Measurements from ENCODE around the gene CPN2.

Gene CPN2

DNA sequence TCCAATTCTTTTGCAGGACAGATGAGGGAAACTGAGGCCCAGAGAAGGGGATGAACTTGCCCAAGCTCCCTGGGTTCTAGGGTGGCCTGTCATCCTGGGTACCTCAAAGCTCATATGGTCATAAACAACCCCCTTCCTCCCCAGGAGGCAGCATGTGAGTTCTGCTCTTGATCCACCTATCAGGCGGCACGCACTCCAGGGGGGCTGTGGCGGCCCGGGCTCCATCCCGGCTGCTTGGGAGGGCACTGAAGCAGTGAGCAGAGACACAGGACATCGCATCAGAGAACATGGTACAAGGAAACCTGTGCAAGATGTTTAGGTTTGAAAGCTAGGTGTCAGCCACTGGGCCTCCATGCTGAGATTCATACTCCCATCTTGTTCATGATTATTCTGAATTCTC lies 34.2 kb downstream of the CPN2 start:
- in situ Hi-C loops (cut with HindIII; ENCODE audit: low sequenced_read_pairs), result no loop called here

DNA sequence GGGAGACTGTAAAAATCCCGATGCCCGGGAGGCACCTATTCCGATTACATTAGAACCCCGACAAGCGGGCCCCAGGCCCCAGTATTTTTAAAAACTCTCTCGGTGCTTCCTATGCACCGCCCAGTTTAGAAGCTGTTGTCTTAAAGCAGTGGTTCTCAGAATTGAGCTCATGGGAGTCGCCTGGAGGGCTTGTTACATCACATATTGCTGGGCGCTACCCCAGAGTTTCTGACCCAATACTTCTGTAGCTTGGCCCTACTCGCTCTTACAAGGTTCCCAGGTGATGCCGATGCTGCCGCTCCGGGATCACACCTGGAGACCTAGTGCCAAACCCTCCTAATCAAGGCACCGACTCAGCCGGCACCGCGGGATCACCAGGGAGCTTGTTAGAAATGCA lies 35.2 kb downstream of the CPN2 start:
- in situ Hi-C loops (cut with HindIII; ENCODE audit: low sequenced_read_pairs), result no loop called here

GRCh38 chr3:194315088-194315964 lies 35.8 kb downstream of the CPN2 start:
- in situ Hi-C loops (cut with HindIII; ENCODE audit: low sequenced_read_pairs), result no loop called here

DNA sequence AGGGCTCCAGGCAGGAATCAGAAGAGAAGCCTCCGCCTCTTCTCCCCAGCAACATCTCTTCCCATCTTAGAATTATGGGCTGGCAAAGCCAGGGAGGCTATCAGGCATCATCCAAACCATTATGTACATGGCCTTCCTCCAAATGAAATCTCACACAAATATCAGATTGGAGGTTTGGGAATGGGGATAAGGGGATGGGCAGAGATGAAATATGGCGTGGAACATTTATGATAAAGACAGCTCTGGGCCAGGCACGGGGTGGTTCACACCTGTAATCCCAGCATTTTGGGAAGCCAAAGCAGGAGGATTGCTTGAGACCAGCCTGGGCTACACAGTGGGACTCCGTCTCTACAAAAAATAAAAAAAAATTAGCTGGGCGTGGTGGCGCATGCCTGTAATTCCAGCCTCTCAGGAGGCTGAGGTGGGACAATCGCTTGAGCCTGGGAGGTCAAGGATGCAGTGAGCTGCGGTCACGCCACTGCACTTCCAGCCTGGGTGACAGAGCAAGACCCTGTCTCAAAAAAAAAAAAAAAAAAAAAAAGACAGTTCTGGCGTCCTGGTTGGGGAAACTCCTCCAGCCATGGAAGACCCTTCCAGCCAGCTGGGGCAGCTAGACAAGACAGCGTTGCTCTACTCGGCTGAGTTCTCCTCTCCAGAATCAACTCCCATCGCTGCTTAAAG lies 36.6 kb downstream of the CPN2 start:
- in situ Hi-C loops (cut with HindIII; ENCODE audit: low sequenced_read_pairs), result no loop called here

- in situ Hi-C loops (cut with HindIII; ENCODE audit: low sequenced_read_pairs), result no loop called here
These were observed 37.4 kb downstream of the CPN2 start for GRCh38 chr3:194313560-194314387.

- in situ Hi-C loops (cut with HindIII; ENCODE audit: low sequenced_read_pairs), result no loop called here
These were observed 38.3 kb downstream of the CPN2 start for GRCh38 chr3:194312743-194313281.

DNA sequence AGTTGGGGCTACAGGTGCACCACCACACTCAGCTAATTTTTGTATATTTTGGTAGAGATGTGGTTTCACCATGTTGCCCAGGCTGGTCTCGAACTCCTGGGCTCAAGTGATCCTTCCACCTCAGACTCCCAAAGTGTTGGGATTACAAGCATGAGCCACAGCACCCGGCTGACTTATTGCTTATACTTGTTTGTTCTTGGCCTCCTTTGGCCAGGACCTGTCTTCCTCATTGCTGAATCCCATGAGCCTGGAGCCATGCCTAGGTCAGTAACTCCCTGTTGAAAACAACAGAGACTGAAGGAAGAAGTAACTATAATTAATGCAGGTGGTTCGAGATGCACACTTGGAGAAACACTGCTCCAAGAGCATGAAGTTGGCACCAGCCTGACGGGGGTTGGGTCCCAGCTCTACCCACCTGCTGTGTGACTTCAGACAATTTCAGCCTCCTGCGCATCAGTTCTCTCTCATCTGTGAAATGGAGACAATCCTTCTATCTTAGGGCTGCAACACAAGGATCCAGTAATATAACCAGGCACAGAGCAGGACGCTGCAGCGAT lies 38.9 kb downstream of the CPN2 start:
- in situ Hi-C loops (cut with HindIII; ENCODE audit: low sequenced_read_pairs), result no loop called here

GRCh38 chr3:194311000-194311399 lies 40.1 kb downstream of the CPN2 start:
- in situ Hi-C loops (cut with HindIII; ENCODE audit: low sequenced_read_pairs), result no loop called here

DNA sequence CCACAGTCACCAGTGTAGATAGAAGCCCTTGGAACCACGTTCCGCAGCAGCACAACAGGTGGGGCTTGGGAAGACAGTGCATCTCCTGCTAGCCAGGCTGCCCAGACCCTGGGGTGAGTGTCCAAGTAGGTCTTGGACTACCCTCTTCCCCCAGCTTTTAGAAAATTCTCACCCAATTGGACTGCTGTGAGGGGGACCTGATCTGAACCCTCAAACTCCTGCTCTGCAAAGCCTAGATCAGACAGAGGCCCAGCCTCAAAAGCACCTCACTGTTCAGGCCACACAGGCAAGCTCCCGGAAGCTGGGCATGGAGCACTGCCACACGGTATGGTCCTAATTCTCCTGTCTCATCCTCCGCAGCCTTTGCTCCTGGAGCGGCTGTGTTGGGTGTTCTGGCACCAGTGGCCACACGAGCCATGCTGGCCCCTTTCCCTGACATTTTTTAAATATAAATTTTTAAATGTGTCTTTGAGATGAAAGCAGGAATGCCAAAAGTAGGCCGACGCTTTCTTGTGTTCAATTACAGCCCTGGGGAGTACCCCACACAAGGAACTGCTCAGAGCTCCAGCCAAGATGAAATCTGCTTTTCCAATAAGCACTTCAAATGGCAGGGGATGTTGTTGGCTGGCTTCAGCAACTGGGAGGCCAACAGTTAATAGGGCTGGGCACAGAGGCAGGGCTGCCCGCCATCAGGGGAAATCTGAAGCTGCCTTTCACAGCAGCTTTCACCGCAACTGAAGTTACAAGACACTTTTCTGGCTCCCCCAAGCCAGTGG lies 40.9 kb downstream of the CPN2 start:
- in situ Hi-C loops (cut with HindIII; ENCODE audit: low sequenced_read_pairs), result no loop called here

- in situ Hi-C loops (cut with HindIII; ENCODE audit: low sequenced_read_pairs), result loop anchor here (5.0 to 10.0 kb wide), 2 partner anchors 174 to 552 kb away; partner anchors contain the start of gene HES1
These were observed 42.3 kb downstream of the CPN2 start for GRCh38 chr3:194308601-194309449.

DNA sequence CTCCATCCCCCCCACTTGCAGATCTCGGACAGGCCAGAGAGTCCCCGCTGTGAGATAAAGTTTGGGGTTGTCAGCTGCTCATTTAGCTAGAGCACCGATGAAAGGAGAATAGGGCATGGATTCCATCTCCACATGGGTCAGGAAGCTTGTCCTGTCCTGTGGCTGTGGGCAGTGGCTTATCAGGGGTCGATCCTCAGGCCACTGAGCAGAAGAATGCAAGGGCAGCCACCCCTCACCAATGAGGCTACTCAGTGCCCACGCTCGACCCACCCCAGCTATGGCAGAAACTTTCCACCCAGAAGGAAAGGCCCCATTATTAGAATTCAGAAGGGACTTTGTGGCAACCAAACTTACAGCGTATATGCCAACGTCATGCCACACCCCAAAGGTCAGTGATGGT lies 43.3 kb downstream of the CPN2 start:
- in situ Hi-C loops (cut with HindIII; ENCODE audit: low sequenced_read_pairs), result loop anchor here (5.0 to 10.0 kb wide), 2 partner anchors 173 to 551 kb away; partner anchors contain the start of gene HES1

DNA sequence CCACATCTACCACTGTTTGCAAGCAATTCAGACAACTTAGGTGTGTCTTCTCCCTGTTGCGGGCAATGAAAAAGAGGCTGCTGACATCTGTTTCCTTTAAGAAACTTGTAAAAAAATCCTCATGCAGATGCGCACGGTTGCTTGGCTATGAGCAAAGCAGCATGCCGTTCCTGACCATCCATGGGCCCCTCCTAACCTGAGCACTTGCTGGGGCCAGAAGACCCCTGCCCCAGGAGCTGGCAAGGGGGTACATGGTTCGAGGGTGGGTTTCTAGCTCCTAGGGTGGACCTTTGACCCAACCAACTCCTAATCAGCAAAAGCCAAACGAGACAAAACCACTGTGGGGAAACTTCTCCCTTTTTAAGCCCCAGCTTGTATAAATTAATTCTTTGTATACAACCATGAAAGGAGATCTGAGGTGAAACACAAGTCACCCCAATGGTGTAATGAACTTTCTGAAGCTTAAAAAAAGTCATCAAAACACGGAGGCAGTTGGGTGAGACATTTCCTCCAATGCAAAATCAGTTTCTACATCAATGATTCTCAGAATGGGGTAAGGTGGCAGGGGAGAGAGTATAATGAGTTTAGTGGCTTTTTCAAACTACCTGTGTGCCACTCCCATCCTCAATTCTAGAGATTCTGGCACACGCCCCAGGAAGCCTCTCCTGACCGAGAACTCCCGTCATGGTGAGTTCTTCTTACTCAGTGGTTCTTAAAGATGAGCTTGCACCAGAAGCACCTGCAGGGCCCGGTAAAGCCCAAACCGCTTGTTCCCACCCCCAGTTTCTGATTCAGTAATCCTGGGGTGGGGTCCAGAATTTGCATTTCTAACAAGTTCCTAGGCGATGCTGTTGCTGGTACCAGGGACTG lies 44.1 kb downstream of the CPN2 start:
- in situ Hi-C loops (cut with HindIII; ENCODE audit: low sequenced_read_pairs), result loop anchor here (5.0 to 10.0 kb wide), 2 partner anchors 172 to 550 kb away; partner anchors contain the start of gene HES1

DNA sequence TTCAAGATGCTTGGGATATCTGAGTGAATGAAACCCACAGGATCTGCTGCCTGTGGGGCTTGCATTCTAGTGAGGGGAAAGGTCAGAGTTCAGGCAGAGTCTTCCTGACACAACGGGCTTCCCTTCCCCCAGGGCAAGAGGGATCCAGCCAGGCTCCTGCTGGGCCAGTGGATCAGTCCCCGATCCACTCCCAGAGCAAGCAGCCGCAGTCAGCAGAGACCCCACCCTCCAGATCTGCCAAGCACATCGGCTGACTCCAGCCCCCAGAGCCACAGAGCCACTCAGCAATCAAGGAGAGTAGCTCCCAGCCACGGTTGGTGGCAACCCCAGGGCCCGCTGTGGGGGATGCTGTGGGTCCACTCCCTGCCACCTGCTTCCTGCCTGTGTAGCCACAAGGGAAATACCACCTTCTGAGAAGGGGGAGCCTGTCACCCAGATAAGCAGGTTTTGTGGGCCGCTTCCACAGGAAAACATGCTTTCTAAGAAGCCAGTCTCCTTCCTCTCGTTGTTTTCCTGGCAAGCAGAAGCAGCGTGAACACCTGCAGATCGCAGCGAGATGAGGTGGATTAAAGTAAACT lies 44.9 kb downstream of the CPN2 start:
- in situ Hi-C loops (cut with HindIII; ENCODE audit: low sequenced_read_pairs), result loop anchor here (5.0 to 10.0 kb wide), 2 partner anchors 171 to 549 kb away; partner anchors contain the start of gene HES1

DNA sequence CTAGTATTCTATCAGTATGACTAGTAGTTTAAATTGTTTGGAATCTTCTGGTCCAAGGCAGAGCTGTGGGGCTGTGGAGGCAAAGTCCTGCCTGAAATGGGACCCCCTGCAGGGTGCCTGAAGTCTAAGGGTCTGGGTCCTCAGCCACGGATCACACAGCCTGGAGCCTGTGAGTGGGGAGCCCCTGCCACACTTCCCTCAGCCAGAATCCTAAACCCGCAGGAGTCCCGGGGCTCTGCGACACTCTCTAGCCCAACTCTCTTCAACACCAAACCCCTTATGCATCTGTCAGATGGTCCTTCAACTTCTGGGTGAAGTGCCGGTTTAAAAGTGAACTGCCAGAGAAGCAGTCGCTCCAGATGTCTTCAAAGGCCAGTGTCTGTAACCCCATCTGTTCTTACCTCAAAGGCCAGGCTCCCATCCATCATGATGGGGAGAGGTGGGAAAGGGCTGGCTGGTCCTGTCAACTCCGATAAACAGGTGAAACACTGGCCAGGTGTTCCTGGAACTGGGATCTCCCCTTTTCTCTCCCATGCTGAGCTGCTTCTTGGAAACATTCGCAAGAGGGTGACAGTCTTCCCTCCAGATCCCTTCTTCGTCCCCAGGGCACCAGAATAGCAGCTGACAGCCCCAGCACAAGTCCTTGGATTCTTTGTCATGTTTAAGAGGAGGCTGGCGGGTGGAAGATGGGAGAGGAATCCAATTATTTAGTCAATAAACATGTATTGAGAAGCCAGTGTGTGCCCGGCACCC lies 45.6 kb downstream of the CPN2 start:
- in situ Hi-C loops (cut with HindIII; ENCODE audit: low sequenced_read_pairs), result loop anchor here (5.0 to 10.0 kb wide), 2 partner anchors 171 to 548 kb away; partner anchors contain the start of gene HES1

GRCh38 chr3:194304186-194304917 lies 46.8 kb downstream of the CPN2 start:
- in situ Hi-C loops (cut with HindIII; ENCODE audit: low sequenced_read_pairs), result loop anchor here (10.0 kb wide), 1 partner anchor 170 kb away; the partner anchor contains the start of gene HES1

DNA sequence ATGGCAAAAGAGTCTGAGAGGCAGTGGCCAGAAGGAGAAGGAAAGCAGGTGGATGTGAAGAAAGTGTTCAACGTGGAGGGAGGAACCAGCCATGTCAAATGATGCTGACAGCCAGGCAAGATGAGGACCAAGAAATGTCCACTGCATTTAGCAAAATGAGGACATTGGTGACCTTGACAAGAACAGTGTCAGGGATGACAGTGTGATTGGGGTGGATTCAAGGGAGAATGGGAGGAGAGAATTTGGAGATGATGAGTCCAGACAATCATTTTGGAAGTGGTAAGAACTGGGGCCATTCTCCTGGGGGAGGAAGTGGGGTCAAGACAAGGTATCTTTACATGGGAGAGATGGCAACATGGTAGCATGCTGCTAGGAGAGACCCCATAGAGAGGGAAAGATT lies 47.4 kb downstream of the CPN2 start:
- in situ Hi-C loops (cut with HindIII; ENCODE audit: low sequenced_read_pairs), result loop anchor here (10.0 kb wide), 1 partner anchor 169 kb away; the partner anchor contains the start of gene HES1
